ENCODE measurements around the gene CNN2. TPM values are rescaled to one million over a fixed set of nuclear protein-coding genes. Genes with fewer than 3 reads are reported as not detected.

The CNN2 gene
- total RNA-seq, 1 donor from 2014 or later = 226 TPM

- no peaks in the 10 kb centered on the region for H3K9me3 Mint-ChIP-seq (ENCODE audit: low read depth)
- peaks cover 45% of the 10 kb centered on the region for H3K27me3 Mint-ChIP-seq
- no peak for DNase-seq (ENCODE audit: low spot score, unreplicated experiment)
- H3K4me3 Mint-ChIP-seq (ENCODE audit: low read depth) = peak overlapping the region; percentile 35
- no peaks in the 10 kb centered on the region for H3K4me1 Mint-ChIP-seq (ENCODE audit: low read depth)
- TF ChIP-seq CTCF (IDR thresholded peaks at IDR 0.05; ENCODE audit: unreplicated experiment) = no peak
- no peaks in the 10 kb centered on the region for H3K36me3 Mint-ChIP-seq (ENCODE audit: insufficient read depth)
- no peak overlapping the region for H3K27ac Mint-ChIP-seq
Measured at GRCh38 chr19:1000591-1001537, 25.5 kb upstream of the CNN2 start.

- H3K9me3 Mint-ChIP-seq (ENCODE audit: low read depth) = no peaks in the 10 kb centered on the region
- DNase-seq (ENCODE audit: low spot score, unreplicated experiment) = peak; percentile 69
- H3K4me3 Mint-ChIP-seq (ENCODE audit: low read depth) = no peak overlapping the region
- peaks cover 2% of the 10 kb centered on the region for H3K36me3 Mint-ChIP-seq (ENCODE audit: insufficient read depth)
- no peaks in the 10 kb centered on the region for H3K4me1 Mint-ChIP-seq (ENCODE audit: low read depth)
- TF ChIP-seq CTCF (IDR thresholded peaks at IDR 0.05; ENCODE audit: unreplicated experiment) = peak; percentile 93
- peaks cover 42% of the 10 kb centered on the region for H3K27me3 Mint-ChIP-seq
- H3K27ac Mint-ChIP-seq = no peak overlapping the region
Measured at GRCh38 chr19:1001538-1002166, 24.8 kb upstream of the CNN2 start.

GRCh38 chr19:1002600-1002999, 23.8 kb upstream of the CNN2 start:
- TF ChIP-seq CTCF (IDR thresholded peaks at IDR 0.05; ENCODE audit: unreplicated experiment) = no peak
- Mint-ChIP-seq H3K27ac (no peak overlapping the region), H3K4me3 (ENCODE audit: low read depth) (no peak overlapping the region), H3K27me3 (peaks cover 36% of the 10 kb centered on the region), H3K36me3 (ENCODE audit: insufficient read depth) (peaks cover 5% of the 10 kb centered on the region), H3K4me1 (ENCODE audit: low read depth) (no peaks in the 10 kb centered on the region), H3K9me3 (ENCODE audit: low read depth) (no peaks in the 10 kb centered on the region)
- no peak for DNase-seq (ENCODE audit: low spot score, unreplicated experiment)

GRCh38 chr19:1003283-1003682, 23.1 kb upstream of the CNN2 start:
- no peak overlapping the region for H3K4me3 Mint-ChIP-seq (ENCODE audit: low read depth)
- no peaks in the 10 kb centered on the region for H3K9me3 Mint-ChIP-seq (ENCODE audit: low read depth)
- H3K36me3 Mint-ChIP-seq (ENCODE audit: insufficient read depth) = peaks cover 5% of the 10 kb centered on the region
- H3K27me3 Mint-ChIP-seq = peaks cover 29% of the 10 kb centered on the region
- no peak for TF ChIP-seq CTCF (IDR thresholded peaks at IDR 0.05; ENCODE audit: unreplicated experiment)
- H3K27ac Mint-ChIP-seq = no peak overlapping the region
- no peak for DNase-seq (ENCODE audit: low spot score, unreplicated experiment)
- H3K4me1 Mint-ChIP-seq (ENCODE audit: low read depth) = no peaks in the 10 kb centered on the region

GRCh38 chr19:1004204-1004802, 22.1 kb upstream of the CNN2 start:
- no peak for TF ChIP-seq CTCF (IDR thresholded peaks at IDR 0.05; ENCODE audit: unreplicated experiment)
- H3K27ac Mint-ChIP-seq = no peak overlapping the region
- no peaks in the 10 kb centered on the region for H3K9me3 Mint-ChIP-seq (ENCODE audit: low read depth)
- DNase-seq (ENCODE audit: low spot score, unreplicated experiment) = no peak
- peaks cover 5% of the 10 kb centered on the region for H3K36me3 Mint-ChIP-seq (ENCODE audit: insufficient read depth)
- H3K4me3 Mint-ChIP-seq (ENCODE audit: low read depth) = no peak overlapping the region
- H3K27me3 Mint-ChIP-seq = peaks cover 20% of the 10 kb centered on the region
- no peaks in the 10 kb centered on the region for H3K4me1 Mint-ChIP-seq (ENCODE audit: low read depth)
